Transverse colon (tissue), 3 donors: ENCODE results near the gene NUMB.

Source experiments
- POLR2A ChIP-seq: fragments of 450-650 bp; IDR thresholded peaks from one replicate; pipeline ENCODE4 v1.6.1; 2016; ENCODE audit warnings: antibody characterized with exemption, mild to moderate bottlenecking, moderate library complexity
- POLR2AphosphoS5 ChIP-seq, 3 donors: sonication (generic); formaldehyde crosslinking; IDR thresholded peaks; one replicate each; pipeline ENCODE4 v1.6.1; 2016; ENCODE audit warnings: antibody characterized with exemption in 3 of 3

GRCh38 chr14:73285979-73286378 is 172.4 kb downstream of the NUMB start:
- TF ChIP-seq POLR2A: no peak
- TF ChIP-seq POLR2AphosphoS5 (IDR thresholded peaks at IDR 0.05): no peak
